Fibroblast of villous mesenchyme (primary cell): ENCODE data around the gene PTPRM. TPM values are rescaled to one million over a fixed set of nuclear protein-coding genes. Genes with fewer than 3 reads are reported as not detected.
A peak's percentile ranks its signal among the peaks of the same experiment; 100 is the strongest.

Experiments used
- DNase-seq: peaks from one replicate; pipeline ENCODE4 v3.0.0-alpha.2; 2010; ENCODE audit warnings: low read depth
- H3K4me3 ChIP-seq: 2 replicates; pipeline ENCODE4 v1.5.1; 2011; ENCODE audit warnings: low read depth, mild to moderate bottlenecking, low read length
- CTCF ChIP-seq: IDR thresholded peaks from 2 replicates; pipeline ENCODE4 v1.5.1; 2012; ENCODE audit warnings: low read depth, mild to moderate bottlenecking, low read length; ENCODE audit not compliant: insufficient read depth
- total RNA-seq: library from RNA; depleted of rRNA; stranded (reverse); fragments of >200 nt; gene quantifications from 2 replicates; pipeline ENCODE4 v1.2.3, GENCODE V29; 2012

The PTPRM gene
- total RNA-seq, 1 donor, result 56.1 TPM

GRCh38 chr18:7566244-7566566, 911 bp upstream of the PTPRM start:
- H3K4me3 ChIP-seq, result peak overlapping the region; percentile 65
- peak; percentile 9 for DNase-seq
- no peak for TF ChIP-seq CTCF

DNA sequence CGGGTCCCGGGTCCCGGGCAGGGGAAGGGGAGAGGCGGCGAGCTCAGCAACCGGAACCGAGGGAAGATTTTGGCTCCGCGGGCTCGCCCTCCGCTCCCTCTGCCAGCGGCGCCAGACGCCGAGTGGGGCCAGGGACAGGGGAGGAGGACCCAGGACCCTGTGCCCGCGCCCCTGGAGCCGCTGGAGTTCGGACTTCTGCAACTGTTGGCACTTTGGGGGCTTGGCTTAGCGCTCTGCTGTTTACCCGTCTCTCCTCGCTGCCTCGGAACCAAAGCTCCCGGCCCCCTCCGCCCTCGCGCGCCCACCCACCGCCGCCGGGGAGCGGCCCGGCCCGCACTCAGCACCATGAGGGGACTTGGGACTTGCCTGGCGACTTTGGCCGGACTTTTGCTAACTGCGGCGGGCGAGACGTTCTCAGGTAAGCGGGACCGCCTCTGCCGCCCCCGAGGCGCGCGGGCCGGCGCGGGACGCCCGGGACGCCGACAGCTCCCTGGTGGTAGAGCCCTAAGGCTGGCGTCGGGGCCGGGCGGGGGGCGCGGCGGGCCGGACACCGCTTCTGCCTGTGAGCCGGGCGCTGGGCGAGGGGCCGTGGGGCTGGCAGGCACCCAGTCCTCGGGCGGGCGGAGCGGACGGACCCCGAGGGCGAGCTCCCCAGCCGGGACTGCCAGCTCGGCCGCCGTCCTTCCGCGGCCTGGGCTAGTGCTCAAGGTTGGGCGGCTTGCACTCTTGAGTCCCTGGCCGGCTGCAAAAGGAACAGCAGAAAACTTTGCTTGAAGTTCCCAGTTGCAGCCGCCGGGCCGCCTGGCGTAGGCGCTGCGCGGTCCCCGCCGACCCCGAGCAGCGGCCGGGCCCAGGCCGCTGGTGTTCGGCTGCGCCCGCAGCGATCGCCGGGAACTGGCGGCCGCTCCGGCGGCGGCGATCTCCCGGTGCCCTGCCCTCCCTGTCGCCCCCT, 634 bp downstream of the PTPRM start:
- peak overlapping the region; percentile 74 for H3K4me3 ChIP-seq
- no peak for TF ChIP-seq CTCF
- DNase-seq, result peak; percentile 57

DNA sequence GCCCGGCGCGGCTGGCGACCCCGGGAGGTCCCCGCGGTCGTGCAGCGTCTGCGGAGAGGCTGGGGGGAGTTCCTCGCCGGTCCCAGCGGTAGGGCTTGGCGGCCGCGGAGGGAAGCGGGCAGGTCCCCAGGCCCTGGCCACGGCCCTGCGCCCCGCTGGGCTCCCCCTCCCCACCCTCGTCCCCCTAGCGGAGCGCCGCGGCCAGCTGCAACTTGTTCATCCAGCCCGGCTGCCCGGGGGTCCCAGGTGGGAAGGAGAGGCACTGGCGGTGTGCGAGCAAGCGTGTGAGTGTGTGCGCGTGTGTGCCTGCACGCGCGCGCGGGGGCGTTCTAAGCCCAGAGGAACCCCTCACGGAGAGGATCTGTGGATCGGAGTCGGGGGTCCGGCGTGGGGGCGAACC, 1.3 kb downstream of the PTPRM start:
- DNase-seq, result peak; percentile 16
- TF ChIP-seq CTCF, result peak; percentile 23
- H3K4me3 ChIP-seq, result peak overlapping the region; percentile 74

DNA sequence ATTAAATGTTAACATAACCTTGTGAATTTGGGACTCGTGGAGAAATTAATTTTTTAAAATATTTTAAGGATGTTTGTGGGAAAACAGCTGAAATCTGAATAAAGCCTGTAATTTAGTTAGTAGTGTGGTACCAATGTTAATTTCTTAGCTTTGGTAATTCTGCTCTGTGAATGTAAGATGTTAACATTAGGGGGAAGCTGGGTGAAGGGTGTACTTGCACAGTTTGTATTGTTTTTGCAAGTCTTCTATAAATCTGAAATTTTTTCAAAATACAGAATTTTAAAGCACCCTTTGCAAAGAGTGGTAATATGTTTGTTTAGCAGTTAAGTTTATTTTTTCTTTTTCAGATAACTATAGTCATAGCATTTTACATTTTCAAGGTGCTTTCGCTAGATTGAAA, 4.5 kb downstream of the PTPRM start:
- DNase-seq, result no peak
- no peak for TF ChIP-seq CTCF
- H3K4me3 ChIP-seq, result no peak overlapping the region

GRCh38 chr18:7572822-7573221, 5.7 kb downstream of the PTPRM start:
- no peak for DNase-seq
- H3K4me3 ChIP-seq, result no peak overlapping the region
- TF ChIP-seq CTCF, result no peak

DNA sequence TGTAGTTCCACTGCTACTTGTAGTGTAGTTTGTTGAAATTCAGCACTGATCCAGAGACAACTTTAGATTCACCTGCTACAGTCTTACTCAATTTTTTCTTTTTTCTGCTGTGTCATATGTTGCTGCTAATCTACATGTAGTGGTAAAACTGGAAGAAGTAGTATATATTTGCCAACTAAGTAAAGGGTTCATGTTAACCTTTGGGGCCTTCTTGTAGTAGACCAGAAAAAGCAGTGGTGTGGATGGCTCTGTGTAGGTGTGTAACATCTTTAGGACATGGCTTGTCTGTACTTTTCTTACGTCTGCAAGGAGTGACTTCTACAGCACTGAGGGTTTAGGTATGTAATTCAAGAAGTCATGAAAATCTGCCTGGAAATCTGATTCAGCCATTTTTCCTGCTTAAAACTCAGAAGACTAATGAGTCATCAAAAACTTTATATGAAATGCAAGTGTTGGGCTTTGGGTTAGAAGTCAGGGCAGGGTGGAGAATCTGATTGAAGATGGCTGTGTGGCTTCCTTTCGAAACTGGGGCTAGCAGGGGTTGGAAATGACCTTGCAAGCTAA, 8.4 kb downstream of the PTPRM start:
- H3K4me3 ChIP-seq, result no peak overlapping the region
- TF ChIP-seq CTCF, result no peak
- DNase-seq, result peak; percentile 43
